Measurements from ENCODE around the gene THEM5.

THEM5 gene

DNA sequence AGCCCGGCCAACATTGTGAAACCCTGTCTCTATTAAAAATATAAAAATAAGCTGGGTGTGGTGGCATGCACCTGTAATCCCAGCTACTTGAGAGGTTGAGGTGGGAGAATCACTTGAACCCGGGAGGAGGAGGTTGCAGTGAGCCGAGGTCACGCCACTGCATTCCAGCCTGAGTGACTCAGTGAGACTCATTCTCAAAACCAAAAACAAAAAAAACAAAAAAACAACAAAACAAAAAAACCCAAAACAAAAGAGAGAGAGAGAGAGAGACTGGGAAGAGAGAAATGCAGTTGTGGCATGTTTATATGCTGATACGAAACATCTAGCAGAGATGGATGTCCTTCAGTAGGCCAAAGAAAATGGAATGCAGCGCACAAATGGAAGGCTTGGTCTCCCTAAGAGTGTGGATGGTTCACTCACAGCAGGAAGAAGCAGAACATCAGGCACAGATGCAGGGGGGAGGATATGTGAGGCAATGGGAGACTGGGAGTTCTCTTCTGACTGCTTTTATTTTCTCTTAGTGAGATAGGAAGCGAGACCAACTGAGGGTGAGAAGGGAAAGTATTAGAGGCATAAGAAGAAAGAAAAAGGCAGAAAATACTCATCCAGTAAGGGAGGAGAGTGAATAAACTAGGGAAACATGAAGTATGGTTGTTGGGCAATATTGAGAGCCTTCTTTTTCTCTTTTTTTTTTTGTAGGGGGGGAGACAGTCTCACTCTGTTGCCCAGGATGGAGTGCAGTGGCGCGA, 39.8 kb upstream of the THEM5 start:
- Histone ChIP-seq H3K27me3 (ENCODE audit: insufficient read depth, low read depth) (no peaks in the 10 kb centered on the region), H3K9ac (no peak overlapping the region), H4K20me1 (ENCODE audit: insufficient read depth) (no peaks in the 10 kb centered on the region), H2AFZ (ENCODE audit: low read depth) (no peak overlapping the region), H3K79me2 (ENCODE audit: insufficient read depth, low read depth) (no peaks in the 10 kb centered on the region; the same call in 1 of the 2 replicates), H3K4me1 (ENCODE audit: low read depth, poor library complexity, severe bottlenecking) (peaks cover under 1% of the 10 kb centered on the region), H3K4me3 (IDR thresholded peaks at IDR 0.05; ENCODE audit: insufficient read depth, low read depth, low read length) (no peak overlapping the region), H3K27ac (no peak overlapping the region), H3K36me3 (ENCODE audit: insufficient read depth) (no peaks in the 10 kb centered on the region), H3K4me2 (no peak overlapping the region)
- TF ChIP-seq, protein P1, sequence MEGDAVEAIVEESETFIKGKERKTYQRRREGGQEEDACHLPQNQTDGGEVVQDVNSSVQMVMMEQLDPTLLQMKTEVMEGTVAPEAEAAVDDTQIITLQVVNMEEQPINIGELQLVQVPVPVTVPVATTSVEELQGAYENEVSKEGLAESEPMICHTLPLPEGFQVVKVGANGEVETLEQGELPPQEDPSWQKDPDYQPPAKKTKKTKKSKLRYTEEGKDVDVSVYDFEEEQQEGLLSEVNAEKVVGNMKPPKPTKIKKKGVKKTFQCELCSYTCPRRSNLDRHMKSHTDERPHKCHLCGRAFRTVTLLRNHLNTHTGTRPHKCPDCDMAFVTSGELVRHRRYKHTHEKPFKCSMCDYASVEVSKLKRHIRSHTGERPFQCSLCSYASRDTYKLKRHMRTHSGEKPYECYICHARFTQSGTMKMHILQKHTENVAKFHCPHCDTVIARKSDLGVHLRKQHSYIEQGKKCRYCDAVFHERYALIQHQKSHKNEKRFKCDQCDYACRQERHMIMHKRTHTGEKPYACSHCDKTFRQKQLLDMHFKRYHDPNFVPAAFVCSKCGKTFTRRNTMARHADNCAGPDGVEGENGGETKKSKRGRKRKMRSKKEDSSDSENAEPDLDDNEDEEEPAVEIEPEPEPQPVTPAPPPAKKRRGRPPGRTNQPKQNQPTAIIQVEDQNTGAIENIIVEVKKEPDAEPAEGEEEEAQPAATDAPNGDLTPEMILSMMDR (conservative IDR thresholded peaks at IDR 0.05; ENCODE audit: low read depth, low read length), result no peak

DNA sequence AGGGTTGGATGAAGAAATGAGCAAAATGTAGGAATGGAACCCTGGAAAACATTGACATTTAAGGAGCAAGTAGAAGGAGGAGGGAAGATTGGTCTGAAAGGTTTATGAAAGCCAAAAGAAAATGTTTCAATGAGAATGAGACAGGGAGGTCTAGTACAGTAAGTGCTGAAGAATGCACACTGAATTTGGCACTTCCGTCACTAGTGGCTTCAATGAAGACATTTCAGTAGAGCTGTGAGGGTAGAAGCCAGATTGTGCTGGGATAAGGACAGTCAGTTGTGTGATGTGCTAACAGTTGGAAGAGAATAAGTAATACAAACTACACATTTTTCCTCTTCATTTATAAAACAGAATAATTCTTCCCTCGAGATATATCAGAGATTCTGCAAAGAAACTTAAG, 38.7 kb upstream of the THEM5 start:
- Histone ChIP-seq H3K4me1 (ENCODE audit: low read depth, poor library complexity, severe bottlenecking) (no peaks in the 10 kb centered on the region), H3K79me2 (ENCODE audit: insufficient read depth, low read depth) (no peaks in the 10 kb centered on the region), H3K27me3 (ENCODE audit: insufficient read depth, low read depth) (no peaks in the 10 kb centered on the region), H3K4me2 (no peak overlapping the region), H3K9ac (no peak overlapping the region), H4K20me1 (ENCODE audit: insufficient read depth) (no peaks in the 10 kb centered on the region), H3K36me3 (ENCODE audit: insufficient read depth) (no peaks in the 10 kb centered on the region), H3K4me3 (IDR thresholded peaks at IDR 0.05; ENCODE audit: insufficient read depth, low read depth, low read length) (no peak overlapping the region), H3K27ac (no peak overlapping the region), H2AFZ (ENCODE audit: low read depth) (no peak overlapping the region)
- TF ChIP-seq, protein P1 (conservative IDR thresholded peaks at IDR 0.05; ENCODE audit: low read depth, low read length), result no peak

DNA sequence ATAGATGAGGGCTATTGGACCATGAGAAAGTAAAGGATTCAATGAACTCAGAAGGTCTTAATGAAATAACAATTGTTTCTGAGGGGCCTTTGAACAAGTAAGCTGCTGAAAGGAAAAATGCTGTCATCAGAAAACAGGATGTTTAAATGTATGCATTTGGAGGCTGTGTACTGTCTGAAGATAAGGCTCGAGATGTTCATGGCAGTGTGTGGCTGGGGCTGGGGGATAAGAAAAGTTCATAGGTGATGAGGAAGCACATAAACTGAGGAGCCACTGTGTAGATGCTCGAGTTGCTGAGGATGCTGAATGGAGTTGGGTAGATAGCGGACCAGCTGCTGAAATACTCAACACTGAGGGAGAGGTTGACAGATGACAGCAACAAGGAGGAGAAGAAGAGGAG, 38.0 kb upstream of the THEM5 start:
- H3K4me1 ChIP-seq (ENCODE audit: low read depth, poor library complexity, severe bottlenecking), result no peaks in the 10 kb centered on the region
- H3K79me2 ChIP-seq (ENCODE audit: insufficient read depth, low read depth), result no peaks in the 10 kb centered on the region
- no peaks in the 10 kb centered on the region for H4K20me1 ChIP-seq (ENCODE audit: insufficient read depth)
- no peak overlapping the region for H3K27ac ChIP-seq
- no peak overlapping the region for H2AFZ ChIP-seq (ENCODE audit: low read depth)
- no peaks in the 10 kb centered on the region for H3K36me3 ChIP-seq (ENCODE audit: insufficient read depth)
- H3K27me3 ChIP-seq (ENCODE audit: insufficient read depth, low read depth), result no peaks in the 10 kb centered on the region
- H3K9ac ChIP-seq, result no peak overlapping the region
- H3K4me2 ChIP-seq, result no peak overlapping the region
- H3K4me3 ChIP-seq (IDR thresholded peaks at IDR 0.05; ENCODE audit: insufficient read depth, low read depth, low read length), result no peak overlapping the region
- TF ChIP-seq, protein P1 (conservative IDR thresholded peaks at IDR 0.05; ENCODE audit: low read depth, low read length), result no peak

DNA sequence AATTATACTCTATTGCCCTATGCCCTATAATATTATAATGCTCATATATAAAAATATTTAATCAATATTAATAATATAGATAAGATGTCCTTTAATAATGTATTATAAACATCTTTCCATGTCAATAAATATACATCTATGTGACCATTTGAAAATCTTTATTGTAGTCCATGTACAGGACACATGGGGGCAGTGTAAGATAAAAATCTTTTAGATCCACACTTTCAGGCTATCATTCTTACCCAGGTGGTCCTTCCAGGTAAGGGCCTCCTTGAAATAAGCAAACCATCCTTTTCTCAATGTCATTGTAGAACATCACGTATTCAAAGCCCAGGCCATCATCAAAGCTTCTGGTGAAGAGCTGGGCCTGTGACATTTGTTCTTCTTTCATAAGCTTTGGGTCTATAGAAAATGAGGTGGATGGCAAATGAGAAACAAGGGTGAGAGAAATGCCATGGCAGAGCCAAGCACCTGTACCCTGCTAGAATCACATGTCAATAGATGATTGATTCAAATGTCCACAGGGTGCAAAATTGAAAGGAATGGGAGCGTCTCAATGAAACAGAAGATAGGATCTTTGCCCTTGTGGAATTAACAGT, 35.6 kb upstream of the THEM5 start:
- no peak overlapping the region for H3K4me3 ChIP-seq (IDR thresholded peaks at IDR 0.05; ENCODE audit: insufficient read depth, low read depth, low read length)
- H3K4me2 ChIP-seq, result no peak overlapping the region
- H3K27ac ChIP-seq, result no peak overlapping the region
- no peak overlapping the region for H3K9ac ChIP-seq
- H2AFZ ChIP-seq (ENCODE audit: low read depth), result no peak overlapping the region
- H3K27me3 ChIP-seq (ENCODE audit: insufficient read depth, low read depth), result no peaks in the 10 kb centered on the region
- H4K20me1 ChIP-seq (ENCODE audit: insufficient read depth), result no peaks in the 10 kb centered on the region
- H3K4me1 ChIP-seq (ENCODE audit: low read depth, poor library complexity, severe bottlenecking), result no peaks in the 10 kb centered on the region
- TF ChIP-seq, protein P1 (conservative IDR thresholded peaks at IDR 0.05; ENCODE audit: low read depth, low read length), result peak; percentile 97
- no peaks in the 10 kb centered on the region for H3K79me2 ChIP-seq (ENCODE audit: insufficient read depth, low read depth)
- no peaks in the 10 kb centered on the region for H3K36me3 ChIP-seq (ENCODE audit: insufficient read depth)
